Left ventricle myocardium superior (tissue), 1 donor: ENCODE results near the gene FFAR3. TPM values are rescaled to one million over a fixed set of nuclear protein-coding genes. Genes with fewer than 3 reads are reported as not detected.

Source experiments
- ATAC-seq: fragments of 200-7000 bp; cut with Tn5 transposase; one replicate; pipeline ENCODE4 v1.9.1; 2020; ENCODE audit warnings: mild to moderate bottlenecking, moderate library complexity
- DNase-seq: peaks from one replicate; pipeline ENCODE4 v3.0.0-alpha.2; 2020
- intact Hi-C: fragments of 100-400 bp; cut with micrococcal nuclease; formaldehyde crosslinking; loops from one replicate; pipeline ENCODE4 v1.11.0; 2022
- long read RNA-seq: library from polyadenylated mRNA; unstranded; transcript quantifications from one replicate; pipeline ENCODE4 v2.0.0, GENCODE V29; 2021
- total RNA-seq: library from RNA; stranded (reverse); fragmentation: NEBNext Ultra II Directional; extraction: Animal tissue kit (Norgen Biotek cat#: 25700); gene quantifications from one replicate; pipeline ENCODE4 v1.2.1, GENCODE V29; 2021
- donor health status: DM: no; HTN: yes; CAD: no; lungs with severe emphysema.

Gene FFAR3, protein sequence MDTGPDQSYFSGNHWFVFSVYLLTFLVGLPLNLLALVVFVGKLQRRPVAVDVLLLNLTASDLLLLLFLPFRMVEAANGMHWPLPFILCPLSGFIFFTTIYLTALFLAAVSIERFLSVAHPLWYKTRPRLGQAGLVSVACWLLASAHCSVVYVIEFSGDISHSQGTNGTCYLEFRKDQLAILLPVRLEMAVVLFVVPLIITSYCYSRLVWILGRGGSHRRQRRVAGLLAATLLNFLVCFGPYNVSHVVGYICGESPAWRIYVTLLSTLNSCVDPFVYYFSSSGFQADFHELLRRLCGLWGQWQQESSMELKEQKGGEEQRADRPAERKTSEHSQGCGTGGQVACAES
- not detected for total RNA-seq
- long read RNA-seq, partial matches to known transcripts: 0 of 1 reads
- long read RNA-seq, other reads (novel, unspliced or antisense): 0 of 1 reads

DNA sequence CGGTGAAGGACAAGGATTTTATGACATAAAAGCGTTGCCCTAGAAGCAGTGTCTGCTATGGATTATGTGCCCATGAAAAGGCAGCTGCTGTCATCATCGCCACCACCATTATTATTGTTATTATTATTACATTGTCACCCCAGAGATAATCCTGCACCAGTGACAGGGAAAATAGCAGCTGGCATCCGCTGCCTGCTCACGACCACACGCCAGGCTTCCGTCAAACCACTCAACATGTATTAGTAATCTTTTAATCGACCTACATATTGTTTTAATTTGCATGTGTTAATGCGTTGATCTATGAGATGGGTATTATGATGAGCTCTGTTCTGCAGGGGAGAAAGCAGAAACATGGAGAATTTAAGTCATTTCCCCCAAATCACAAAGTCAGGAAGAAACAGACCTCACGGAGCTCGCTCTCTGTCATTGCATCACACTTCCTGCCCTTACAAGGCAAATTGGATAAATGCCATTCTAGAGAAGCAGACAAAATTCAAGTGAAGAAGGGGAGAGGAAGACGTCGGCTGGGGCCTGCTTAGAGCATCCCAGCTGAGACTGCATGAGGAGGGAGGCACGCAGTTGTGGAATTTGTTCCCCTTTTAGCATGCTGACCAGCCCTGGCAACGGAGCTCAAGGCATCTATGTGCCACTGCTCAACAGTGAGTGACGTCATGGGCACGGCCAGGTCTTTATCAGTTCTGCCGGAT lies at the start of gene FFAR3:
TSS of gene FFAR3 (plus strand) at position 594 of the 707 bp plus-strand sequence. CDS start 431 bp downstream, outside the sequence.
- intact Hi-C loops: loop anchor here (10.0 kb wide), 1 partner anchor 137 kb away; the partner anchor contains the start of gene KRTDAP

DNA sequence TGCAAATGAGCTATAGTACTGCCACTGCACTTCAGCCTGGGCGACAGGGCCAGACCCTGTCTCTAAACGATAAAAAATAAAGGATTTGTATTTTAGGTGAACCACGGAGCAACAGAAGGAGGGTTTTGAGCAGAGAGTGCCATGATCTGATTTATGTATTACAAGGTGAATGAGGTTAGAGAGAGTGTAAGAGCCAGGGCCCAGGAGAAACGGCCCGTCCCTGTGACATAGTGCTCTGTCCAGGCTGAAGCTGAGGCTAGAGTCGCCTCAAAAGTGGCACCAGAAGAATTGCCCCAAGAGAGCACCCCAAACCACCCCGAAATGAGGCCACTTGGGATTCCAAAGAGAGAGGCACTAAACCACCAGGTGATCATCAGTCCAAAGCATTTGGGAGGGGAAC lies 49.4 kb upstream of the FFAR3 start:
- intact Hi-C loops: no loop called here
- no peak for ATAC-seq
- no peak for DNase-seq

More for the DNA sequence above, at the start of gene FFAR3:
- DNase-seq: peak; percentile 50
- peak; percentile 67 for ATAC-seq

DNA sequence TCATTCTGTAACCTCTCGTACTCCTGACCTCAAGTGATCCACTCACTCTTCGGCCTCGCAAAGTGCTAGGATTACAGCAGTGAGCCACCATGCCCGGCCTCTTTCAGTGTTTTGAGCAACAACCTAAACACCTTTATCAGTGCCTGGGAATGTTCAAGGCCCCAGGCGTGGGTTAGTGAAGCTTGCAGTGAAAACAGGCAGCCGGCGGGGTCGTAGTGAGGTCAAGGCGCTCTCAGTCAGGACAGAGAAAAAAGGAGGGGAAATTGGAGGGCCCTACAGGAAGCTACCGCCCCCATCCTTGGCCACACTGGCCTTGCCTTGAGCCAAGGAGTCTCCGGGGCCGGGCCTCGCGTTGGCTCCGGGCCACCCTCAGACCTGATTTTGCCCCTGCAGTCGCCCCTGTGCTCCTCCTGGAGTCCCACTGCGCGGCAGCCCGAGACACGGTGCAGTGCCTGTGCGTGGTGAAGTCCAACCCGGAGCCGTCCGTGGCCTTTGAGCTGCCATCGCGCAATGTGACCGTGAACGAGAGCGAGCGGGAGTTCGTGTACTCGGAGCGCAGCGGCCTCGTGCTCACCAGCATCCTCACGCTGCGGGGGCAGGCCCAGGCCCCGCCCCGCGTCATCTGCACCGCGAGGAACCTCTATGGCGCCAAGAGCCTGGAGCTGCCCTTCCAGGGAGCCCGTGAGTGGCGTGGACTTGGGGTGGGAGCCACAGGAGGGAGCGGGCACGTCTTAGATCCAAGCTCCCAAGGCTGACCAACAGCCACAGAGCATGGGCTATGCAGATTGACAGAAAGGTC lies 48.6 kb upstream of the FFAR3 start:
- intact Hi-C loops: no loop called here
- no peak for ATAC-seq
- no peak for DNase-seq

DNA sequence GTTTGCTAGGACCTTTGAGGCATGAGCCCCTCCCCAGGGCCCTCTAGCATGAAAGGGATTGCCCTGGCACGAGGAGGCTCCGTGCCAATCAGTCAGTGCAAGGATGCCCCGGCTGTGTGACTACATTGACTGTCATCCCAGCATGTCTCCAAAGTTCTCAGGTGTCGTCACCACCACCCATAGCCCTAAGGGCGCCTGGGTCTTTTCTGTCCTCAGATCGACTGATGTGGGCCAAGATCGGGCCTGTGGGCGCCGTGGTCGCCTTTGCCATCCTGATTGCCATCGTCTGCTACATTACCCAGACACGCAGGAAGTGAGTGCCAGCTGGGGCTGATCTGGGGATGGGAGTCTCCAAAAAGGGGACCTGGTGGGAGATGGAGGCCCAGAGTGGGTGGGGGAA lies 47.9 kb upstream of the FFAR3 start:
- no peak for ATAC-seq
- intact Hi-C loops: no loop called here
- DNase-seq: no peak

DNA sequence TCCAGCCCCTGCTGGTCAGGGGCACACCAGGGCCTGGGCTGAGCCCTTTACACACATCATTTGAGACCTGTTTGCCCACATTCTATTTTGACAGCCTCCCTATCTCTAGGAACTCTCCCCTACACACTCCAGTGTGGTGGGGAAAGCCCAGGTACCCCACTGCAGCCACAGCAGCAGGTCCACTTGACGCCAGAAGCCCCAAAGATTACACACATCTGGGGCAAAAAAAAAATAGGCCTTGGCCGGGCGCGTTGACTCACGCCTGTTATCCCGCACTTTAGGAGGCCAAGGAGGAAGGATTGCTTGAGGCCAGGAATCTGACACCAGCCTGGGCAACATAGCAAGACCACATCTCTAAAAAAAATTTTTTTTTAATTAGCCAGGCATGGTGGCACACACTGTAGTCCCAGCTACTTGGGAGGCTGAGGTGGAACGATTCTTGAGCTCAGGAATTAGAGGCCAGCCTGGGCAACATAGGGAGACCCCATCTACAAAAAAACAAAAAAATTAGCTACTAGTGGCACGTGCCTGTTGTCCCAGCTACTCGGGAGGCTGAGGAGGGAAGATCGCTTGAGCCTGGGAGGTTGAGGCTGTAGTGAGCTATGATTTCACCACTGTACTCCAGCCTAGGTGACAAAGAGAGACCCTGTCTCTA lies 47.3 kb upstream of the FFAR3 start:
- intact Hi-C loops: no loop called here
- no peak for DNase-seq
- no peak for ATAC-seq

DNA sequence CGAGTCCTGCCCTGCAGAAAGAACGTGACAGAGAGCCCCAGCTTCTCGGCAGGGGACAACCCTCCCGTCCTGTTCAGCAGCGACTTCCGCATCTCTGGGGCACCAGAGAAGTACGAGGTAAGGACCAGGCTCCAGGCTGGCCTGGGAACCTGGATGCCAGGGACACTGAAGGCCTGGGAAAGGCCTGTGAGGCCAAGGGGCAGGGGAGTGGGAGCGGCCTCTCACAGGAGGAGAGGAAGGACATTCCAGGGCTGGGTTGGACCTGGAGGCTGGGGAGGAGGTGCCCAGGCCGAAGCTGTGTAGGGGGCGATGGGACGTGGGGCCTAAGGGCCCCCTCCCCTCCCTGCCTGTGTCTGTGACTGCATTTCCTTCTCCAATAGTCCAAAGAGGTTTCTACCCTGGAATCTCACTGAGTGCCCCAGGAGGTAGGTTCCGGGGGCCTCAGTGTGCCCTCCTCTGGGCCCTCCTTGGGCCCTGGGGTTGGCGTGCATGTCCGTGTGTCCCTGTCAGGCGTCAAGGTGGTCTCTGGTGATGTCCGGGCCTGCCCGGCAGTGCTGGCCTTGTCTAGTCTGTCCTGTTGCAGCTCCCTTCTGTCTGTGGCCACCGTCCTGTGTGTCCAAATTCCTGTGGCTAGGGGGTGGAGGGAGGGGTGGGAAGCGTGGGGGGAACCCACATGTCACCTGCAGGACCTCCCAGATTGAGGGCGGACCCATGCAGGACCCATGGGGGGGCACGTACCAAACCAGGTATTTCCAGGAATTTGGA lies 46.2 kb upstream of the FFAR3 start:
- no peak for ATAC-seq
- intact Hi-C loops: no loop called here
- no peak for DNase-seq

DNA sequence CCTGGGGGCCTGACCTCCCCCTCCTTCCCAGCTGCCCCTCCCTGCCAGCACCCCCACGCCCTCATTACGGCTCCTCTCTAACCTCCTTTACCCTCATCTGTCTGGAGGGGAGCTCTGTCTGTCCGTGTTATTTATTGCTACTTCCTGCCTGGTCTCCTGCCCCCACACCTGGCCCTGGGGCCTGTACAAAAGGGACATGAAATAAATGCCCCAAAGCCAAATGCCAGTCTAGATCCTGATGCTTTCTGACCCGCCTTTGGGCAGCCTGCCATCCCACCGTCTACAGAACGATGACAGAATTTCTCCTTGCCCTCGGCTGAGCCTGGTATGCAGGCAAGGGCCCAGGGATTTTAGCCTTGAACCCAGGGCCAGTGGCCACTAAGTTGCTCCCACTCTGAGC lies 44.7 kb upstream of the FFAR3 start:
- DNase-seq (no peak), ATAC-seq (no peak)
- intact Hi-C loops: no loop called here

DNA sequence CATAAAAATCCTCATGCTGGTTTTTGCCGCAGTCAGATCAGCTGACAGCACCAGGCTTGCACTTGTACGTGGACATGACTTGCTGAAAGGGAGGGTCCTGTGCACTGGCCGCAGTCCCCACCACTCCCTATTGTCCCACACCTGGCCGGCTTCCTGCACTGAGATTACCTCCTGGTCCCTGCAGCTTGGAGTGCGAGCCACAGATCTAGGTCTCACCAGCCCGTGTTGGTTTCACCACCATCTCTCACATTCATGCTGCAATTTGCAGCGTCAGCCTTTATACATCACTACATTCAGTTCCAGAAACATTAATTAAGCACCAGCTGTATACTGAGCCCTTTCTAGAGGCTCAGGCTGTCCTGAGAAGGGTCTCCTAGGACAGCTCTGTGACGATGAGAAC lies 44.2 kb upstream of the FFAR3 start:
- DNase-seq: no peak
- no peak for ATAC-seq

DNA sequence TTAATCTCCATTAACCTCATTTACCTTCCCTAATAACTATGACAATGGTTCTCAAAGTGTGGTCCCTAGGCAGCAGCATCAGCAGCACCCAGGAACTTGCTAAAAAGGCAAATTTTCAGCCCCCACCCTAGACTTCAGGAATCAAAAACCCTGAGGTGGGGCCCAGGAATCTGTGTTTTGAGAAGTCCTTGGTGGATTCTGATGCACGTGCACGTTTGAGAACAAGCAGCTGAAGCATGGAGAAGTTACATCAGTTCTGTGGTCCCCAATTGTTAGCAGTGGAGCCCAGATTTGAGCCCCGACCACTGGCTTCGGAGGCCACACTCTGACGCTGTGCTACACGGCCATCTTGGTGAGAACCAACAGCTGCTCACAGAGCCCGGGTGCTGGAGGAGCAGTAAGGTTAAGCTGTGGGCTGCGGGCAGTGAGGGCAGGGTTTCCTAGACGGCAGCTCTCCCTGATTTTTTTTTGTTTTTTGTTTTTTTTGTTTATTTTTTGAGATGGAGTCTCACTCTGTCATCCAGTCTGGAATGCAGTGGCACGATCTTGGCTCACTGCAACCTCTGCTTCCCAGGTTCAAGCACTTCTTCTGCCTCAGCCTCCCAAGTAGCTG lies 43.3 kb upstream of the FFAR3 start:
- DNase-seq: no peak
- intact Hi-C loops: no loop called here
- no peak for ATAC-seq

More for the DNA sequence above, 44.2 kb upstream of the FFAR3 start:
- intact Hi-C loops: no loop called here

DNA sequence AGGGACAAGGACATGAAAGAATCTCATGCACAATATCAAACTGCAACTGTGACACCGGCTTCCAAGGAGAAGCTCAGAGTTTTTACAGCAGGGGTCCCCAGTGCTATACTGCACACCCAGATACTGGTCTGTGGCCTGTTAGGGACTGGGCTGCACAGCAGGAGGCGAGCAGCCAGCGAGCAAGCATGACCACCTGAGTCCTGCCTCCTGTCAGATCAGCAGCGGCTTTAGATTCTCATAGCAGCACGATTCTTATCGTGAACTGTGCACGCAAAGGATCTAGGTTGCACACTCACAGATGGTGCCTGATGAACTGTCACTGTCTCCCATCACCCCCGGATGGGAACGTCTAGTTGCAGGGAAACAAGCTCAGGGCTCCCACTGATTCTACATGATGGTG lies 42.4 kb upstream of the FFAR3 start:
- intact Hi-C loops: no loop called here
- DNase-seq (no peak), ATAC-seq (no peak)

DNA sequence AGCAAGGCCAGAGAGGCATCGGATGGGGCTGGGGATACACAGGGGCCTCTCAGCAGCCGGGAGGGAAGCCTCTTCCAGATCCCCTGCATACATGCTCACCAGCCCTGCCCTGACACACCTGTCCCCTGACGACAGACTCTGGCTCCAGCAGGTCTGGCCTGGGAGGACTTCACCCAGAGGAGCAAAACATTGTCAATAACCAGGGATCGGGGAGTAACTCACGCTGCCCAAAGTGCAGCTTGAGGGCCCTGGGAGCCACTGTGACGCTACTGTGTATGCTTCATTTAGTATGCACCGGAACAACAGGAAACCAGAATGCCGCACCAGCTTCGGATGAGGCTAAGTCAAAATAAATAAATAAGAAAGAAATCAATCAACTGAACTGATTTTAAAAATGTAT lies 41.7 kb upstream of the FFAR3 start:
- no peak for DNase-seq
- ATAC-seq: no peak
- intact Hi-C loops: no loop called here

DNA sequence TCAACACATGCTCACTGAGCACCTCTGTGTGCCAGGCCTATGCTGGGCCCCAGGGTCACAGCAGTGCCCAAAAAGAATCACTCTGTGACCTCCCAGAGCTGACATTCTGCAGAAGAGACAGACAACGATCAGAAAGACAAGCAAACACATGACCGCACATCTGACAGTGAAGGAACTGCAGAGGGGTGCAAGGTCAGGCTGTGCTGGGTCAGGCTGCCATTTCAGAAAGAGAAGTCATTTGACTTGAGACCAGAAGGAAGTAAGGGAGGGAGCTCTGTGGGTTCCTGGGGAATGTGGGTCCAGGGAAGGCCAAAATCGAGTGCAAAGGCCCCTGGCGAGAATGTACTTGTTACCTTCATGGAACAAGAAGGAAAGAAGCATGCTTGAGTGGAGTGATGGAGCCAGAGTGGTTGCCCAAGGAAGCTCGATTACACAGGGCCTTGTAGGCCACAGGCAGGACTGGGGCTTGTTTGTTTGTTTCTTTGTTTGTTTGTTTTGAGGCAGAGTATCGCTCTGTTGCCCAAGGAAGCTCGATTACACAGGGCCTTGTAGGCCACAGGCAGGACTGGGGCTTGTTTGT lies 40.7 kb upstream of the FFAR3 start:
- no peak for DNase-seq
- intact Hi-C loops: no loop called here
- no peak for ATAC-seq

DNA sequence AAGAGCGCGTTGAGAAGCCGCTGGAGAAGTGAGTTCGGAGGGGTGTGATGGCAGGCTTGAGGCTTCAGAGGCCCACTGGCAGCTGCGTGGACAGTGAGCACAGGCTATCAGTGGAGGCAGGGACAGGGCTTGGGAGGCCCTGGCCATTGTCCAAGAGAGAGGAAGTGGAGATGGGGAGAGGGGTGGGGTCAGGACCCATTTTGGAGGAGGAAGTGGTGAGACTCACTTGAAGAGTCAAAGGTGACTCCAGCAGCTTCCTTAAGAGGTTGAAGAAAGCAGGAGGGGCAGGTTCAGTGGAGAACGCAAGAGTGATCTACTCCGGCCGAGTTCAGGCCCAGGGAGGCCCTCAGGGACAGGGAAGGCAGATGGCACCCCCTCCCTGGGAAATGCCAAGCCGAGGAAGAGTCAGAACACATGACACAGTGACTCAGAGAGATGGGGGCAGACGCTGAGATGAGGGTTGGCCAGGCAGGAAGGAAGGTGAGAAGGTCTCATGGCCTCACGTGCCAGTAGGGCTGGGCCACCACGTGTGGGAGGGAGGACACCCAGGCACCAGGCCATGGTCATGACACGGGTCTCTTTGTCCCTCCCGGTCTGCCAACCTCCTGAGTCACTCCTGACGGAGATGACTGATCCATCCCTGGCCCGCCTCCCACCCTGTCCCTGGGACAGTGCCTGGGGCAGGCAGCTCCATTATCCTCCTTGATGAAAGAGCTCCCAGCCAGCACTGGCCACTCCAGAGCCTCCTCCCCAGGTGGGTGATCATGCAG lies 39.4 kb upstream of the FFAR3 start:
- intact Hi-C loops: no loop called here
- ATAC-seq (peak; percentile 68), DNase-seq (peak; percentile 44)

DNA sequence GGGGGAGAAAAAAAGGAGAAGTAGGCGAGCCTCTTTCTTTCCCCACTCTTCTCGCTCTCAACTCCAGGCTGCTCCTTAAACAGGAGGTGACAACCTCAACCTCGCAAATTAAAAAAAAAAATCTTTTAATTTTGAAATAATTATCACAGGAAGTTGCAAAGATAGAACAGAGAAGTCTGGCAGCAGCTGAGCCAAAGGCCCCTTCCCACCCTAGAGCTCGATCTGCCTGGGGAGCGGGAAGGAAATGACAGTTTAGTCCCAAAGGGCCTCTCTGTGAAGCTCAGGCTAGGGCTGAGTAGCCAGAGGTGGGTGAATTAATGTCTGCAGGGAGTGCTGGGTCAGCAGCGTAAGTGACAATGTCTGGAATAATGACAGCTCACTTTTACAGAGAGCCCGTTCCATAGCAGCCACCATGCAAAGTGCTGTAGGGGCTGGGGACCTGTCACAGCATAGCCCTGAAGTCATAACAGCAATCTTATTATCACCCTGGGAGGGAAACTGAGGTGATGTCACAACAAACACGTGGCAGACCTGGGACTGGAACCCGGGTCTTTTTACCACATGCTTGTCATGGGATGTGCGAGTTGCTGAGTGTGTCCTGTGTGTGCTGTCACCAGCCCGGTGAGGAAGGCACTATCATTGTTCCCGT lies 38.1 kb upstream of the FFAR3 start:
- ATAC-seq: no peak
- intact Hi-C loops: no loop called here
- no peak for DNase-seq

DNA sequence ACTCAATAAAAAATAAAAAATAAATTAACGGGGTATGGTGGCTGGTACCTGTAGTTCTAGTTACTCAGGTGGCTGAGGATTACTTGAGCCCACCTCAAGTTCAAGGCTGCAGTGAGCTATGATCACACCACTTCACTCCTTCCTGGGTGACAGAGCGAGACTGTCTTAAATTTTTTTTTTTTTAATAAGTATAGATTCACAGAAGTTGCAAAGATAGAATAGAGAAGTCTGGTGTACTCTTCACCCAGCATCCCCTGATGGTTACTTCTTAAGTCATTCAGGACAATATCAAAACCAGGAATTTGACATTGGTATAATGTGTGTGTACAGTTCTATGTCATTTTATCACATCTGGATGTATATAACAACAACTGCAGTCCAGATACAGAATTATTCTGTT lies 37.0 kb upstream of the FFAR3 start:
- DNase-seq (no peak), ATAC-seq (no peak)
- intact Hi-C loops: no loop called here

DNA sequence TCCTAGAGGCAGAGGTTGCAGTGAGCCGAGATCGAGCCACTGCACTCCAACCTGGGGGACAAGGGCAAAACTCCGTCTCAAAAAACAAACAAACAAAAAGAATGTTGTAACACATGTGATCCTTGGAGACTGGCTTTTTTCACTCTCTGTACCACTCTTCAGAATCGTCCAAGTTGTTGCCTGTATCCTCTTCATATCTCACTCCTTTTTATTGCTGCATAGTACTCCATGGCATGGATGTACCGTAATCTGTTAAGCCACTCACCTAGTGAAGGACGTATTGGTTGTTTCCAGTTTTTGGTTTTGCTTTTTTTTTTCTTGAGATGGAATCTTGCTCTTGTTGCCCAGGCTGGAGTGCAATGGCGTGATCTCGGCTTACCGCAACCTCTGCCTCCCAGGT lies 36.2 kb upstream of the FFAR3 start:
- no peak for ATAC-seq
- no peak for DNase-seq
- intact Hi-C loops: no loop called here

DNA sequence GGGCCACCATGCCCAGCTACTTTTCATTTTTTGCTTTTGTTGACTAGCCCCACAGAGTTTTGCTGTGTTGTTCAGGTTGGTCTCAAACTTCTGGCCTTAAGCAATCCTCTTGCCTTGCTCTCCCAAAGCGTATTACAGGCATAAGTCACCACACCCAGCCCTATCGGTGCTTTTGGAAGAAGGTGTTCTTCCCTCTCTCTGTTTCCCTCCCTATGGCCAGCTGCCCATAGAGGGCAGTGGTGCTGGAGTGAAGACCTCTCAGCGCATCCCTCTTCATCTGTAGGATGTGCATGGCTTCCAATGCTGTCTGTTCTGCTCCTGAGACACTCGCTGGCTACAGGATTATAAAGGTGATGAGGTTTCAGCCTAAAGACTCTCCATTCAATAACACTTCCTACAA lies 30.6 kb upstream of the FFAR3 start:
- intact Hi-C loops: no loop called here
- ATAC-seq (no peak), DNase-seq (no peak)
